Heart left ventricle (tissue), 16 donors: ENCODE data around the gene BLID. TPM values are rescaled to one million over a fixed set of nuclear protein-coding genes. Genes with fewer than 3 reads are reported as not detected.
A peak's percentile ranks its signal among the peaks of the same experiment; 100 is the strongest.

Experiments
- ATAC-seq, 4 donors: fragments of 200-7000 bp; cut with Tn5 transposase; one replicate each; pipeline ENCODE4 v1.9.1; 2020 to 2022; ENCODE audit warnings: moderate library complexity in 4 of 4, mild to moderate bottlenecking in 3 of 4, moderate number of reproducible peaks in 1 of 4
- DNase-seq, 5 donors: peaks; one replicate each; pipeline ENCODE4 v3.0.0-alpha.2; 2020
- H3K27ac ChIP-seq, 12 donors: fragments of 200-600 bp; sonication (generic) in 4 of 12; one replicate each; pipeline versions ENCODE4 v1.5.0 to v1.8.0; 2016 to 2022; ENCODE audit warnings: mild to moderate bottlenecking in 2 of 12
- H3K27me3 ChIP-seq, 9 donors: fragments of 200-600 bp; sonication (generic) in 2 of 9; one replicate each; pipeline versions ENCODE4 v1.5.1 to v1.8.0; 2016 to 2022; ENCODE audit warnings: mild to moderate bottlenecking in 3 of 9
- H3K36me3 ChIP-seq, 9 donors: fragments of 200-600 bp; sonication (generic) in 2 of 9; one replicate each; pipeline versions ENCODE4 v1.5.0 to v1.8.0; 2018 to 2022; ENCODE audit warnings: mild to moderate bottlenecking in 2 of 9
- H3K4me1 ChIP-seq, 12 donors: fragments of 200-600 bp; sonication (generic) in 4 of 12; one replicate each; pipeline versions ENCODE4 v1.5.0 to v1.8.0; 2016 to 2022; ENCODE audit warnings: mild to moderate bottlenecking in 3 of 12
- H3K4me3 ChIP-seq, 12 donors: fragments of 200-600 bp; sonication (generic) in 4 of 12; one replicate each; pipeline versions ENCODE4 v1.5.0 to v1.8.0; 2017 to 2022; ENCODE audit warnings: mild to moderate bottlenecking in 9 of 12, moderate library complexity in 4 of 12
- H3K9me3 ChIP-seq, 12 donors: fragments of 200-600 bp; sonication (generic) in 4 of 12; one replicate each; pipeline versions ENCODE4 v1.5.0 to v1.8.0; 2016 to 2022; ENCODE audit warnings: mild to moderate bottlenecking in 1 of 12
- CTCF ChIP-seq, 12 donors: fragments of 200-600 bp; sonication (generic) in 4 of 12; IDR thresholded peaks; one replicate each; pipeline versions ENCODE4 v1.5.0 to v1.8.0; 2018 to 2022; ENCODE audit warnings: antibody characterized with exemption in 12 of 12, mild to moderate bottlenecking in 5 of 12
- POLR2A ChIP-seq, 2 donors: fragments of 450-650 bp; IDR thresholded peaks; one replicate each; pipeline ENCODE4 v1.6.1; 2017; ENCODE audit warnings: antibody characterized with exemption in 2 of 2, mild to moderate bottlenecking in 2 of 2, moderate library complexity in 2 of 2
- WGBS, 4 donors: extraction: QIAGEN DNeasy Blood & Tissue Kit in 2 of 4; methylation state at CpG; one replicate each; pipeline versions ENCODE4 v1.1.5 to v1.1.7; 2013 to 2018; 5-methylcytosine and 5-hydroxymethylcytosine counted together
- intact Hi-C, 10 donors: fragments of 100-400 bp; cut with DNase I; formaldehyde crosslinking; loops; one replicate each; pipeline versions ENCODE4 v1.11.1 to v1.14.2; 2022
- polyA plus RNA-seq, 2 donors: library from polyadenylated mRNA; stranded (reverse); fragments of 200-250 nt; gene quantifications; one replicate each; pipeline ENCODE4 v1.2.3, GENCODE V29; 2013
- total RNA-seq, 9 donors: library from RNA; depleted of rRNA in 2 of 9; stranded (reverse); fragments of >200 nt in 2 of 9; fragmentation: NEBNext Ultra II Directional in 3 of 9; extraction: Animal tissue kit (Norgen Biotek cat#: 25700) in 3 of 9; gene quantifications; one replicate each; pipeline versions ENCODE4 v1.1.0 to v1.2.4, GENCODE V29; 2016 to 2023
- donor health status: ischemic (EF 13 %, LVEDD 7.1; RV severe dilation, severe dysfunction).
- donor health status: healthy with polysubstance abuse.
- donor health status: DM: no; HTN: yes; CAD: no.
- donor health status: DM: no; HTN: no; CAD: no.
- donor health status: ischemic (EF 25% LVEDD 6.9; RV normal size, moderate dysfunction).
- donor health status: ischemic (EF 25% LVEDD 5.7; RV mildly dilated, moderate dysfunction).
- donor health status: healthy.
- donor health status: DM: yes; HTN: yes; CAD: no.
- donor health status: ischemic (EF 35%, LVEDD 5.7; RV mildly dilated, moderate dysfunction).
- donor health status: nonischemic (EF 11% LVEDD 7.7; RV severe dilation, severe dysfunction).
- donor health status: DM: yes; HTN: yes; CAD: no.
- donor health status: PGD.
- donor health status: ischemic (EF 29% LVEDD 5.4; RV normal size, mild dysfunction).
- donor health status: nonischemic (EF 23%, LVEDD 6.1; RV moderate dilation, normal function).

The BLID gene
- total and polyA plus RNA-seq, 11 donors, result not detected

GRCh38 chr11:122097419-122098001, 18.5 kb downstream of the BLID start:
- Histone ChIP-seq H3K27me3 (peaks cover 0 to 29% (median 4%) of the 10 kb centered on the region in 9 donors), H3K36me3 (peaks cover 0 to 11% (median 0%) of the 10 kb centered on the region in 9 donors), H3K9me3 (no peaks in the 10 kb centered on the region), H3K4me3 (peak overlapping the region; percentile 1 to 81 (median 61)), H3K4me1 (peaks cover 0 to 24% (median 10%) of the 10 kb centered on the region in 12 donors), H3K27ac (peak overlapping the region in 10 of 12 donors; percentile 3 to 95 (median 88))
- TF ChIP-seq CTCF (IDR thresholded peaks at IDR 0.05) (no peak), POLR2A (IDR thresholded peaks at IDR 0.05) (no peak)
- intact Hi-C loops, result loop anchor here in 4 of 10 donors (5.0 to 10.0 kb wide), 3 partner anchors 60 to 353 kb away; no protein-coding TSS in a partner anchor
- ATAC-seq (no peak), DNase-seq (no peak)
- 21 to 30% (median 28%) methylated on average over 11 of the region's 11 CpGs for WGBS, 4 donors

GRCh38 chr11:122096272-122097112, 19.5 kb downstream of the BLID start:
- peaks cover 0 to 29% (median 4%) of the 10 kb centered on the region in 9 donors for H3K27me3 ChIP-seq
- H3K36me3 ChIP-seq, result peaks cover 0 to 21% (median 0%) of the 10 kb centered on the region in 9 donors
- peak overlapping the region in 7 of 12 donors; percentile 12 to 81 (median 68) for H3K4me3 ChIP-seq
- intact Hi-C loops, result loop anchor here in 4 of 10 donors (5.0 to 10.0 kb wide), 3 partner anchors 59 to 352 kb away; no protein-coding TSS in a partner anchor
- 85 to 90% (median 89%) methylated on average over 12 of the region's 12 CpGs for WGBS, 4 donors
- DNase-seq (no peak), ATAC-seq (no peak)
- H3K27ac ChIP-seq, result peak overlapping the region in 6 of 12 donors; percentile 3 to 94 (median 88)
- no peak for TF ChIP-seq CTCF (IDR thresholded peaks at IDR 0.05)
- TF ChIP-seq POLR2A (IDR thresholded peaks at IDR 0.05), result no peak
- H3K4me1 ChIP-seq, result peaks cover 0 to 21% (median 6%) of the 10 kb centered on the region in 12 donors
- H3K9me3 ChIP-seq, result peaks cover 0 to 5% (median 0%) of the 10 kb centered on the region in 12 donors

- Histone ChIP-seq H3K36me3 (peaks cover 0 to 28% (median 6%) of the 10 kb centered on the region in 9 donors), H3K27ac (peak overlapping the region in 1 of 12 donors; percentile 90), H3K4me1 (peaks cover 0 to 21% (median 6%) of the 10 kb centered on the region in 12 donors), H3K9me3 (peaks cover 0 to 5% (median 0%) of the 10 kb centered on the region in 12 donors), H3K27me3 (peaks cover 0 to 26% (median 4%) of the 10 kb centered on the region in 9 donors), H3K4me3 (peak overlapping the region in 3 of 12 donors; percentile 68 to 81 (median 69))
- no peak for DNase-seq
- ATAC-seq, result no peak
- intact Hi-C loops, result loop anchor here in 4 of 10 donors (5.0 to 10.0 kb wide), 3 partner anchors 58 to 351 kb away; no protein-coding TSS in a partner anchor
- TF ChIP-seq CTCF (IDR thresholded peaks at IDR 0.05) (no peak), POLR2A (IDR thresholded peaks at IDR 0.05) (no peak)
- 88 to 93% (median 91%) methylated on average over 12 of the region's 12 CpGs for WGBS, 4 donors
These were observed 20.2 kb downstream of the BLID start for GRCh38 chr11:122095681-122096262.
